Activated naive CD8-positive, alpha-beta T cell treated with anti-CD3 and anti-CD28 coated beads for 36 hours (primary cell): ENCODE measurements around the gene MFAP4. TPM values are rescaled to one million over a fixed set of nuclear protein-coding genes. Genes with fewer than 3 reads are reported as not detected.

Experiments used
- DNase-seq: peaks from one replicate; pipeline ENCODE4 v3.0.0; 2021
- H3K27ac Mint-ChIP-seq: one replicate; pipeline ENCODE4 v1.8.0; 2022; ENCODE audit warnings: mild to moderate bottlenecking, moderate library complexity, mixed read lengths
- H3K27me3 Mint-ChIP-seq: one replicate; pipeline ENCODE4 v1.8.0; 2022; ENCODE audit warnings: mild to moderate bottlenecking, mixed read lengths
- H3K36me3 Mint-ChIP-seq: one replicate; pipeline ENCODE4 v1.8.0; 2021; ENCODE audit warnings: mild to moderate bottlenecking, mixed read lengths
- H3K4me1 Mint-ChIP-seq: one replicate; pipeline ENCODE4 v1.8.0; 2021; ENCODE audit warnings: mixed read lengths
- H3K4me3 Mint-ChIP-seq: one replicate; pipeline ENCODE4 v1.8.0; 2022; ENCODE audit warnings: mild to moderate bottlenecking, moderate library complexity, mixed read lengths
- H3K9me3 Mint-ChIP-seq: one replicate; pipeline ENCODE4 v1.8.0; 2022; ENCODE audit warnings: mixed read lengths
- total RNA-seq, 2 experiments: library from RNA; stranded (reverse); gene quantifications; one replicate each; pipeline ENCODE4 v1.2.3, GENCODE V29; 2021

MFAP4 gene
- under 1 TPM; 0.14 to 0.41 TPM for total RNA-seq

- Mint-ChIP-seq H3K4me3 (no peak within 1 kb of the TSS), H3K4me1 (peaks cover 9% of the 10 kb centered on the region), H3K27ac (peak within 1 kb of the TSS; percentile 62), H3K36me3 (peaks cover 6% of the 10 kb centered on the region), H3K27me3 (peaks cover 7% of the 10 kb centered on the region), H3K9me3 (no peaks in the 10 kb centered on the region)
- no peak for DNase-seq
These were observed at the start of gene MFAP4 for GRCh38 chr17:19386974-19387920. MFAP4 (minus strand) TSS chr17:19387190; CDS start chr17:19387155, 35 bp downstream.

- Mint-ChIP-seq H3K4me1 (no peaks in the 10 kb centered on the region), H3K27ac (no peak overlapping the region), H3K9me3 (no peaks in the 10 kb centered on the region), H3K36me3 (no peaks in the 10 kb centered on the region), H3K4me3 (no peak overlapping the region), H3K27me3 (no peaks in the 10 kb centered on the region)
- DNase-seq = no peak
These were observed 46.8 kb upstream of the MFAP4 start for GRCh38 chr17:19433727-19434340.

- Mint-ChIP-seq H3K4me3 (no peak overlapping the region), H3K9me3 (no peaks in the 10 kb centered on the region), H3K27ac (no peak overlapping the region), H3K36me3 (no peaks in the 10 kb centered on the region), H3K4me1 (no peaks in the 10 kb centered on the region), H3K27me3 (no peaks in the 10 kb centered on the region)
- no peak for DNase-seq
These were observed 46.3 kb upstream of the MFAP4 start for GRCh38 chr17:19433255-19433654.

GRCh38 chr17:19431691-19432090, 44.7 kb upstream of the MFAP4 start:
- Mint-ChIP-seq H3K9me3 (no peaks in the 10 kb centered on the region), H3K4me1 (no peaks in the 10 kb centered on the region), H3K27me3 (peaks cover under 1% of the 10 kb centered on the region), H3K36me3 (no peaks in the 10 kb centered on the region), H3K27ac (no peak overlapping the region), H3K4me3 (no peak overlapping the region)
- DNase-seq = no peak

- Mint-ChIP-seq H3K9me3 (no peaks in the 10 kb centered on the region), H3K4me1 (no peaks in the 10 kb centered on the region), H3K27me3 (peaks cover 7% of the 10 kb centered on the region), H3K27ac (no peak overlapping the region), H3K36me3 (no peaks in the 10 kb centered on the region), H3K4me3 (no peak overlapping the region)
- DNase-seq = no peak
These were observed 39.6 kb upstream of the MFAP4 start for GRCh38 chr17:19426631-19427030.

- Mint-ChIP-seq H3K4me3 (no peak overlapping the region), H3K36me3 (no peaks in the 10 kb centered on the region), H3K9me3 (no peaks in the 10 kb centered on the region), H3K27ac (no peak overlapping the region), H3K27me3 (peaks cover 7% of the 10 kb centered on the region), H3K4me1 (no peaks in the 10 kb centered on the region)
- no peak for DNase-seq
These were observed 38.2 kb upstream of the MFAP4 start for GRCh38 chr17:19424934-19425868.

GRCh38 chr17:19421926-19422325, 34.9 kb upstream of the MFAP4 start:
- Mint-ChIP-seq H3K27me3 (peaks cover 7% of the 10 kb centered on the region), H3K9me3 (no peaks in the 10 kb centered on the region), H3K4me3 (no peak overlapping the region), H3K27ac (no peak overlapping the region), H3K36me3 (no peaks in the 10 kb centered on the region), H3K4me1 (no peaks in the 10 kb centered on the region)
- DNase-seq = no peak

GRCh38 chr17:19421219-19421618, 34.2 kb upstream of the MFAP4 start:
- DNase-seq = no peak
- H3K4me3 Mint-ChIP-seq = no peak overlapping the region
- H3K27me3 Mint-ChIP-seq = peaks cover 1% of the 10 kb centered on the region
- no peaks in the 10 kb centered on the region for H3K4me1 Mint-ChIP-seq
- no peaks in the 10 kb centered on the region for H3K36me3 Mint-ChIP-seq
- no peaks in the 10 kb centered on the region for H3K9me3 Mint-ChIP-seq
- no peak overlapping the region for H3K27ac Mint-ChIP-seq

GRCh38 chr17:19418251-19418992, 31.4 kb upstream of the MFAP4 start:
- DNase-seq = no peak
- no peak overlapping the region for H3K27ac Mint-ChIP-seq

GRCh38 chr17:19417611-19418010, 30.6 kb upstream of the MFAP4 start:
- no peaks in the 10 kb centered on the region for H3K27me3 Mint-ChIP-seq
- no peak overlapping the region for H3K27ac Mint-ChIP-seq
- H3K4me3 Mint-ChIP-seq = no peak overlapping the region

More at GRCh38 chr17:19418251-19418992, 31.4 kb upstream of the MFAP4 start:
- Mint-ChIP-seq H3K4me3 (no peak overlapping the region), H3K27me3 (no peaks in the 10 kb centered on the region), H3K4me1 (no peaks in the 10 kb centered on the region), H3K9me3 (no peaks in the 10 kb centered on the region), H3K36me3 (no peaks in the 10 kb centered on the region)

GRCh38 chr17:19415806-19416775, 29.1 kb upstream of the MFAP4 start:
- Mint-ChIP-seq H3K4me3 (no peak overlapping the region), H3K36me3 (no peaks in the 10 kb centered on the region), H3K9me3 (no peaks in the 10 kb centered on the region), H3K4me1 (no peaks in the 10 kb centered on the region), H3K27me3 (no peaks in the 10 kb centered on the region), H3K27ac (no peak overlapping the region)
- DNase-seq = no peak

More at GRCh38 chr17:19417611-19418010, 30.6 kb upstream of the MFAP4 start:
- Mint-ChIP-seq H3K9me3 (no peaks in the 10 kb centered on the region), H3K36me3 (no peaks in the 10 kb centered on the region), H3K4me1 (no peaks in the 10 kb centered on the region)
- DNase-seq = no peak

GRCh38 chr17:19415311-19415710, 28.3 kb upstream of the MFAP4 start:
- no peak for DNase-seq
- Mint-ChIP-seq H3K27ac (no peak overlapping the region), H3K9me3 (no peaks in the 10 kb centered on the region), H3K36me3 (no peaks in the 10 kb centered on the region), H3K4me3 (no peak overlapping the region), H3K4me1 (no peaks in the 10 kb centered on the region), H3K27me3 (no peaks in the 10 kb centered on the region)

- Mint-ChIP-seq H3K27me3 (no peaks in the 10 kb centered on the region), H3K4me1 (no peaks in the 10 kb centered on the region), H3K36me3 (no peaks in the 10 kb centered on the region), H3K27ac (no peak overlapping the region), H3K9me3 (no peaks in the 10 kb centered on the region), H3K4me3 (no peak overlapping the region)
- DNase-seq = no peak
These were observed 27.6 kb upstream of the MFAP4 start for GRCh38 chr17:19414396-19415280.
